Cerebellar cortex (tissue), 1 donor: ENCODE results near the gene PRKCA.

ENCODE experiments used
- DNase-seq: peaks from one replicate; pipeline ENCODE4 v3.0.0-alpha.2; 2015; ENCODE audit warnings: low spot score

Gene PRKCA

DNA sequence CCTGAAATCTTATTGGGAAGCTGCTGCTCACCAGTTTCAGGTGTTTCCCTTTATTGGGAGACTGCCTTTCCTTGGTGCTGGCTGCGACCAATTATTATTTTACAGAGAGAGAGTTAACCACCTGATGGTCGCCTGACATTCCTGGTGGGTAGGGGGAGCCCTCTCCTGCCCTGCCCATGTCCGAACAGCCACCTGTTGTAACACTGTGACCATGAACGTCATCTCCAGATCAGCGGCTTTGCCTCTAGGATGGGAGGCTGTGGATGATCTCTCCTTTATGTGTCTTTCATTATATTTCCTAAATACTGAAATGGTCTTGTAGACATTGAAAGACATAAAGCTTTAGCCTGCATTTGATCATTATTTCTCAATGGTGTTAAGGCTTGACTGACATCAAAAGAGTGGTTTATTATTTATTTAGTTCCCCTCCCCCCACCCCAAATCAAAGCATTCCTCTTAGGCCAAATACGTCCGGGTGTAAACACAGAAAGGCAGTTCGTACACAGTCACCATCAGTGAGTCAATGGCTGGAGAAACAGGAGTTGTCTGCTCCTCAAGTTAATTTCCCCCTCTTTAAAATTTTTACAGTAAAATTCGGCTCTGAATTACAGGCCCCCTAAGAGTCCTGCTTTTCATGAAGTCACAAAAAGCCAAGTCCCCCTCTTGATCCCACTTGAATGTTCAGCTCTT, 474.7 kb downstream of the PRKCA start:
- DNase-seq, result no peak

DNA sequence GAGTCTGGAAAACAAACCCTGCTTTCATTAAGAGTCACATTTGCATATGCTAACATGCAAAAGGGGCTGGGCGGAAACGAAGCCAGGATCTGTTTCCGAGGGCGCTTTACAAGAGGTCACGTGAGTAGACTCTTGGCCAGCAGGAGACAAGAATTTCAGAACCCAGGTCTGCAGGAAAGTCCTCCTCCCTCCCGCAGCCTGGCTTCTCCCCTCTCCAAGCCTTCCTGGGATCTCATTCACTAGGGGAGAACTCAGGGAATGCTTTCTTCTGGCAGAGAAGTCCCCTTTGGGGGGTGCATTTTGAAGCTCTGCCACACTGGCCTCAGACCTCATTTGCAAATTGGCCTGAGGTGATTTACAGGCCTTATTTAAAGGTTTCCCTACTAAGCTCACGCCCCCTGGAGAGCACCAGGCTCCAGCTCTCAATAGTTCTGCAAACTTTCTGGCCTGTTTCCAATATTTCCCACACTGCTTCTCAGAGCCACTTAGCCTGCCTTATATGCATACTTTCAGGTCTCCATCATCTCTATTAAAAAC, 475.3 kb downstream of the PRKCA start:
- peak; percentile 6 for DNase-seq

DNA sequence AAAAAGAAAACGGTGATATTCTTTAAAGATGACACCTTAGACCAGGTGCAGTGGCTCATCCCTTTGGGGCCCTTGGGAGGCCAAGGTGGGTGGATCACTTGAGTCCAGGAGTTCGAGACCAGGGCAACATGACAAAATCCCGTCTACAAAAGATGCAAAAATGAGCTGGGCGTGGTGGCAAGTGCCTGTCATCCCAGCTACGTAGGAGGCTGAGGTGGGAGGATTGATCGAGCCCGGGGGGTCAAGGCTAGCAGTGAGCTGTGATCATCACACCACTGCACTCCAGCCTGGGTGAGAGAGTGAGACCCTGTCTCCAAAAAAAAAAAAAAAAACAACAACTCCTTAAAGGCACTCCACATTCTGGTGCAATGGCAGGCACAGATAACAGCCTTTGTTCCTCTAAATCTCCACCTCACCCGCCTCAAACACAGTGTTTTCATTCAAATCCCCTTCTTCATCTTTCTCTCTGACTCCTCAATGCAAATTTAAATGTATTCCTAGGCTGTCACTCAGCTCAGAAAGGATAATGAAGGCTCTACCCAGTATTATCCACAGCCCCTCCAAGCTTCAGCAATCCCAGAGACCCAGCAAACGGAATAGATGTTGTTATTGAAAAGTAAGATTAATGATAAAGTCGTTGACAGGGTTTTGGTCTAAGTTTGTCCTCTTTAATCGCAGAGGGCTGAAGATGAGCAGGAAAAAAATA, 476.3 kb downstream of the PRKCA start:
- no peak for DNase-seq

DNA sequence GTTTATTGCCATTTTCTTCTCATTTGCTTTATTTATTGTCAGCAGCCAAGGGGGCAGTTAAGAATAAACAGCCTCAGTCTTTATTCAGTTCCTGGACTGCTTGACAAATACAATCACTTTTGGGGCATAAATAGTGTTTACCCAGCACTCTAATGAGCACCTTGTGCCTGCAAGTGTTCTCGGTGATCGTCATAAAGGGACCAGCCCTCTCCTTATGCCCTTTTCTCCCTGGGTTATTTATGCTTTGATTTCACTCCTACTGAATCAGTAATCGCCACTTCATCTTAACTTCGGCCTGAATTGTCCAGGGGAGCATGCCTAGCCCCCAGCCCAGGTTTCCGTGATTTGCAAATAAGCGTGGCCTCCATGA, 476.8 kb downstream of the PRKCA start:
- no peak for DNase-seq

DNA sequence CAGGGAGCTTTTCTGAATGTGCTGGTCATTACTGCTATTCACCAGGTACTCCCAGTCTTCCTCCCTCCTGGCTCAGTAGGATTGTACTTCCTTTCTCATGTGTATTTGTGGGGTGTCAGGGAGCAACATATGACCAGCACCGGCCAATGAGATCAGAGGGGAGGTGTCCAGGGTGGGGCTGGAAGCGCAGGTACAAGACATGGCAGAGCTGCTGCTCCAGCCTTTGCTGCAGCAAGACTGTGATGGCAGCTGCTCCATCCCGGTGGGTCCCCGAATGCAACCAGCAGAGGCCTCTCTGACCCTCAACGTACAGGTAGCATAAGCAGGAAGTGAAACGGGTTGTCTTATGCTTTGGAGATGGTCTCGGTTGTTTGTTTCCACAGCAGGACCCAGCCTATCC, 478.7 kb downstream of the PRKCA start:
- no peak for DNase-seq

DNA sequence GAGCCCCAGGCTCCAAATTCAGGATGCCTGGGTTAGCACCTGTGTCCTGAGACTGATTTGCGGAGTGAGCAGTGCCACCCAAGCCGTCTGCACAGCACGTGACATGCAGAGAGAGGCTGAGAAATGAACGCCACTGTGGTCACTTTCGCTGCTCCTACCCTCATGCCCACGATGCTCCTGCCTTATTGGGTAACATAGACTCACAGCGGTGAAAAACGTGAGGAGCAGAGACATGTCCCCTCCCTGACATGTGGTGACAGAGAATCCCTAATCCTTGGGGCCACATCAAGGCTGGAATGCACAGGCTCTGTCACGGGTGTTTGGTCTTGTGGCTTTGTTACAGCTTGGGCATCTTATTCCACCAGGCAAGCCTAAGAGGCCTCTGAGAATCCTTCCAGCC, 480.4 kb downstream of the PRKCA start:
- DNase-seq, result no peak

DNA sequence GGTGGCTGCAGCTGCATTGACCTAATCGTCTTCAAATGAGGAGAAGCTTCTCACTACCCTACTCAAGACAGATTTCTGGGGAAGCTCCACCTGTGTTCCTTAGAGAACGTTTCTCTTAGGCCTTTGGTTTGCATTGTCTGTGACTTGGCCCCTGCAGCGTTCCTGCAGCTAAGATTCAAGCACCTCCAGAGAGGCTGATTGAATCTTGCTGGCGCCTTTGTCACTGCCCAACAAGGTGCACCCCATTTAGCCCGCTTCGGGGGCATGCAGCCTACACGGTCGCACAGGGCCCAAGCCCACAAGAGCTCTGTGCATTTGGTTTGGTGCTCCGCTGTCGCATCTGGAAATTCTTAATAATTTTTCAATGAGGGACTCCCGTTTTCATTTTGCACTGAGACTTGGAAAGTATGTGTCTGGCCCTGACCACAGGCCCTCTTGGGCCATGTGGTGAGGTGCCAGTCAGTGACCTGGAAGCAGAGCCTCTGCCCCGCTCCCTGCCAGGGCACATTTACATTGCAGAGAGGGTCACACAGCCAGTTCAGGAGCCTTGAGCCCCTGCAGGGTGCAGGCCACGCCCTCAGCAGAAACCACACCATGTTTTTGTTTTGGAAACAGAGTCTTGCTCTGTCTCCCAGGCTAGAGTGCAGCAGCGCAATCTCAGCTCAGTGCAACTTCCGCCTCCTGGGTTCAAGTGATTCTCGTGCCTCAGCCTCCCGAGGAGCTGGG, 481.4 kb downstream of the PRKCA start:
- DNase-seq, result no peak

DNA sequence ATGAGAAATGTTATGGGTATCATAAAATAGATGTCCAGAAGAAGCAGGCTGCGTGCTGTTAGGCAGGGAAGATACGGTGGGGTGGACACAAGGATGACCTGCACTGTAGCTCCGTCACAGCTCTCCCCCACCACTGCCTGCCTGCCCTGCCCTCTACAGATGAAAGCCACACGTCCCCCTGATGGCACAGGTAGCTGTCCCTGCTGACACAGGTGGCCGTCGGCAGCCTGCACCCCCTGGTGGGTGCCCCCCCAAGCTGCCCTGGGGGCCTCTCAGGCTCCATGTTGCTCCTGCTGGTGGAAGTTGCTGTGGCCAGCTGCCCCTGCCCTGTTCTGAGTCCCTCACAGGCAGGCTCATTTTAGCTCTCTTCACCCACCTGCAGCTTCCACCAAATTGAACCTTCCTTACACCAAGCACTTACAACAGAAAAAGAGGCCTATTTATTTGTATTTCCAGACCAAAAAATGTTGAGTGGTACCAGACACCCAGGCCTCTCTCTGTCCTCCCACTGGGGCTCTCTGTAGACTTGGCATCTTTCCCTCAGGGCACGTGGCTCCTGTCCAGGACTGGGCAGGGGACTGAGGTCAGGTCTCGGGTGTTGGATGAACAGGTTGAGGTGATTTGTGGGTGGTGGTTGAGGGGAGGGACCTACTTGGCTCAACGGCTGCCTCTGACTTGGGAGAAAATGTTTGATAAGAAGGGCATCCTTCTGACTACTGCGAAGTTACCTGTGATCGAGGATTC, 482.4 kb downstream of the PRKCA start:
- DNase-seq, result no peak

DNA sequence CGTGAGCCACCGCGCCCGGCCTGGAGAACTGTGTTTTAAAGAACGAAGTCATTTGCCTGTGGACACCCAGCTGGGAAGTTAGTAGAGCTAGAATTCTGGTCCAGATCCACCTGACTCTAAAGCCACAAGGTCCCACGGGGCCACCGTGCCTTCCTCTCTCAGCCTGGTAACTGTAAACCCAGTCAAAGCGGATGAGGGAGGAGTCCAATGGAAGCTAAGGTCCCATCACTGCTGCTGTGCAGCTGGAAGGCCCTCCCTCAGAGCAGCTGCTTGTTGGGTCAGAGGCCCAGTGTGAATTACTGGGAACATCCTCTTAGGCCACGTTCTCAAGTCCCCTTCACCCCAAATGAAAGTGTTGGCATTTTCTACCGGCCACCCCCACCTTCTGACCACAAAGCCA, 483.7 kb downstream of the PRKCA start:
- DNase-seq, result no peak

DNA sequence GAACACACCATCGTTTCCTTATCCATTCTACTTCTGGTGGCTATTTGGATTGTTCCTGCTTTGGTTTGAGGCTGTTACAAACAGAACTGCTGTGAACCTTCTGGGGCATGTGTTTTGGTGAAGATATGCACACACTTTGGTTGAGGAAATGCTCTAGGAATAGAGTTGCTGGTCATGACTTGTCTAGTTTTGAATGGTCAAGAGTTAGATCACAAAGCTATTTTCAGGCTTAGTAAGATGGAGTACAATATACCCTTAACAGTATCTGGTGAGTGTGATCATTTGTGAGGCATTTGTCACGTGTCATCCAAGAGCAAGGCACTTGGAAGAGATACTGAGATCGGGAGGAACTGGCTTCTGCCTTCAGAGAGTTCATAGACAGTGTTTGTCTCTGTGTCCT, 485.5 kb downstream of the PRKCA start:
- DNase-seq, result no peak

DNA sequence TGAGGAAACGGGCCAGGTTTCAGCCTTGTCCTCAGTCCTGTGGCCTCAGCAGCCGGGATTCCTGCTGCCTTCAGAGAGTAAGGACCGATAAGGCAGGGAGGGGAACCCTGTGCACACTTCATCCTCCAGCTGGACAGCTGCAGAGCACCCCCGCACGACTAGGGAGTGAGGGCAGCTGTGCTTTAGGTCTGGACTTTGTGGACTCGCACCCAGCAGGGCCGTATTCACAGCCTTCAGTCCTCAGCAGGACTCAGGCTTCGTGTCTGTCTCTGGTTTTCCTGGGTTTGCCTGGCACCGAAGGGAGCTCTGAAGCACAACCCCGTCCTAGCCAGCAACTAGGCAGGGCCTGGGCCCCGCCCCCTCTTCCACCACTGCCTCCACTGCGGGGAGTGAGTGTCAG, 486.7 kb downstream of the PRKCA start:
- no peak for DNase-seq

DNA sequence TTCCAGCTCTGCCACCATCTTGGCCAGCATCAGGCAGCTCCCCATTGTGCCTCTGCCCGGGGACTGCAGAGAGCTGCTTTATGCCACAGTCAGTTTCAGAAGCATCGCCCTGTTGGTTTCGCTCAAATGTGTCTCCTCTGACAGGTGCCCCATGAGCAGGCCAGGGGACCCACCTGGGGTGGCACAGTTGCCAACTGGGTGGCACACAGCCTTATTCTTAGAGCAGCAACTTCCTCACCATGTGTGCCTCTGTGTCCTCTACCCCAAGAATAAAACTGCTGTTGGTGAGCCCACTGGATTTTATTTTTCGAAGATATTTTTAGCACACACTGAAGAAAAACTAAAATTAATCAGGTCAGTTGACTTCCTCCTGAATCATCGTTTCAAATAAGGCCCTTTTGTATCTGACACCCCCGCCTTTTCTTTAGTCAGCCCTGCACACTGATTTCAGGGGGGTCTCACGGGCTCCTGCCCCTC, 487.6 kb downstream of the PRKCA start:
- DNase-seq, result no peak

DNA sequence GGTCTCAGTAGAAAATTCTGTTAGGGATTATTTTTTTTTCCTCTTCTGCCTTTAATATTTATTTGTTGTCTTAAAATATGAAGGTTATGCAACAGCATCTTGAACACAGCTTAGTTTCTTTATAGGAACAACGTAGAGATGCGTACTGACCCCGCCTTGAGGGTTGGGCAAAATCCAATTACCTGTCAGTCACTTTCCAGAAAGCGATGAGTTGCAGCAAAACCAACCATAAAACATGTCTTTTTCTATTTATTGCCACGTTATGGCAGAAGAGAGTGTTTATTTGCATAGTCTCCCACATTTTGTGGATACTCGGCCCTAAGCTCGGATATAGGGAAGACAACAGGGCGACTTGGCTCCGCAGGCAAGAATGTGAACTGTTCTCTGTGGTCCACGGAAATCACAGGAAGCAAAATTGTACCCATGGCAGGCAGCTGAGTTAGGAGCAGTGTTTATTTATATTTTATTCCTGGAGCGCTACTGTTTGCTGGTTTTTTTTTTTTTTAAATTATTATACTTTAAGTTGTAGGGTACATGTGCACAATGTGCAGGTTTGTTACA, 488.2 kb downstream of the PRKCA start:
- no peak for DNase-seq

DNA sequence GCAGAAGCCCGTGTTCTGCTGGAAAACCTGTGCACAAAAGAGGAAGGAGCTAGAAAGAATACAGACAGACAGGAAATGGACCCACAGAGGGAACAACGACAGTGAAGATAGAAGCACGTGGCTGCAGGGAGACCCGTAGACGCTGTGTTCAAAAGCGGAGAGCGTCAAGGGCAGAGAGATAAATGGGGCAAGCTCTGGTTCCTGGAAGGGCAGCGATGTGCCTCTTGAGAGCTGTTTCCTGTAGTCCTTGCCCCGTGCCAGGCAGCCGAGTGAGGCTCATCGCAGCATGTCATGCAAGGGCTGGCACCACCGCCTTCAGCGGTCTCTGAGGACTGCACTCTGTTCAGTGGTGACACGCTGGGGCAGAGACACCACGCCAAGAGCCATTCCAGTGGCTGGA, 488.9 kb downstream of the PRKCA start:
- peak; percentile 16 for DNase-seq

DNA sequence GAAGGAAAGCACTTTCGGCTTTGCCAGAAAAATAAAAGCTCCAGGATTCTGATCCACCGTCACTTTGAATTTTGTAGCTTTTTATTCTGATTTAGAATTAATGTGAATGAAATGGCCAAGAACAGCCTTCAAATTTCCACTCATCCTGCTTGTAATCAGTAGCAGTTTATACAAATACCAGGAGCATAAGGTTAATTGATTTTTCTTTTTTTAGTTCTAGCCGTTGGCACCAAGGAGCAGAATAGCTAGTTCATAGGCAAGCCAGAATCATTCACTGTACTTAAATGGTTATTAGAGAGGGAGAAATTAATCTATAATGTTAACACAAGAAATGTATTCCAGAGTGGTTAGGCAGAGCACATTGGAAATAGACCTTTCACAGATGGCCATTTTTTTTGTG, 491.4 kb downstream of the PRKCA start:
- no peak for DNase-seq

DNA sequence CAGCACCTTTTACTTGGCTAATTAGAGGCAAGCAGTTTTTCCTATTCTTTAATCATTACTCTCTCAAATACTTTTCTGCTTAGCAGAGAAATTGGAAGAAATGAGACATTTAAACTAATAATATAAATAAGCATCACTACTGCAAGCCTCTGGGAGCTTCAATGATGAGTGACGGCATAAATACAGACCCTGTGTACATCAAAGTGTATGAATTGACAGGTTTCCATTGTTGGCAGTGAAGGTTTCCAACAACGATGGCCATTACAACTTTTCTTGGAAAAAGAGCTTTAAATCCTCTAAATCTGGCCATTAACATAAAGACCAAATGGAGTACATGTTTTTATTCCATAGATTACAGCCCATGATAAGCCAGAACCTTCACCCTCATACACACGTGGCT, 493.1 kb downstream of the PRKCA start:
- no peak for DNase-seq

DNA sequence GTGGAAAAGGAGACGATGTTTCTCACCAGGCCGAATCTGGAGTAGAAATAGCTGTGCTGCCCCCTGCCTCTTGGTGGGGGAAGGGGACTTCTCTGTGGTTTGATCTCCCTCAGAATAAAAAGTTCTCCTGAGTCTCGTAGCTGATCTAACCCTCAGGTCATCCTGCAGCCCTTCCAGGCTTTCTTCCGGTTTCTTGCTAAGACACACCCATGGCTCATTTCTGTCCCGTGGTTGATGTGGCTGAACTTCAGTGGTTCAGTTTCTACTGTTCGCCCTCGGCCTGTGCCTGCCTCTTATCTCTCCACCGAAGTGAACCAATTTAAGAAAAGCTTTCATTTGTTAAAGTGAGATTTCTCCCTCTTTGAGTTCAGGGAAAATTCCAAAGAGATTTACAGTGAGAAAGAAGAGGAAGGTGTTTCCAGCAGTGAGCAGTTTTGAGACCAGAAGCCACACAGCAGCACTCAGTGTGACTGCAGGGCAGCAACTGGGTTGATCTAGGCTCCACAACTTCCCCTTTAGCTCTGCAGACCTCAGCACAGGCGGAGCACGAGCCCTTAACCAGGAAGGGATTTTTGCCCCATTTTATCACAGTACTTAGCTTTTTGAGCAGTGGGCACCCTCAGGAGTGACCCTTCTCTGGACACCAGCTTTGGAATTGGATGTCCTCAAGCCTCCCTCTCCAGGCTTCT, 497.6 kb downstream of the PRKCA start:
- DNase-seq, result no peak

DNA sequence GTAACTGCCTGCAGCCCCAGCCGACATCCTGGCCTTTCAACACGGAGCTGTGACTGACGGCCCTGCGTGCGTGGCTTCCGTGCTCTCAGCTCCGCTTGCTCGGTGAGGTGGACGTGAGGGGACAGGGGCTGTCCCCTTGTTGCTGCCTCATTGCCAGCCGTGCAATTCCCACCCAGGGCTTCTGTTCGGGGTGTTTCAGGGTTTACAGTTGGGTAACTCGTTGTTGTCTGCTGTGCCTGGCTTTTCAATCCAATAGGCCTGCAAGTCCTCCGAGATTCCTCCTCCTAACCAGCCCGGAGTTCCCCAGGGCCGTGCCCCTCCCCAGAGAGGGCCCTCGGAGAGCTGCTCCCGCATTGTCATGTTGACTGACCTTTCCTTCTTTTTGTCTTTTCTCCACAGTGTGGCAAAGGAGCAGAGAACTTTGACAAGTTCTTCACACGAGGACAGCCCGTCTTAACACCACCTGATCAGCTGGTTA, 501.1 kb downstream of the PRKCA start:
- no peak for DNase-seq

DNA sequence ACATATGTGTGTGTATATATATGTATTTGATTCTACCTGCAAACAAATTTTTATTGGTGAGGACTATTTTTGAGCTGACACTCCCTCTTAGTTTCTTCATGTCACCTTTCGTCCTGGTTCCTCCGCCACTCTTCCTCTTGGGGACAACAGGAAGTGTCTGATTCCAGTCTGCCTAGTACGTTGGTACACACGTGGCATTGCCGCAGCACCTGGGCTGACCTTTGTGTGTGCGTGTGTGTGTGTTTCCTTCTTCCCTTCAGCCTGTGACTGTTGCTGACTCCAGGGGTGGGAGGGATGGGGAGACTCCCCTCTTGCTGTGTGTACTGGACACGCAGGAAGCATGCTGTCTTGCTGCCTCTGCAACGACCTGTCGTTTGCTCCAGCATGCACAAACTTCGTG, 503.2 kb downstream of the PRKCA start:
- no peak for DNase-seq

DNA sequence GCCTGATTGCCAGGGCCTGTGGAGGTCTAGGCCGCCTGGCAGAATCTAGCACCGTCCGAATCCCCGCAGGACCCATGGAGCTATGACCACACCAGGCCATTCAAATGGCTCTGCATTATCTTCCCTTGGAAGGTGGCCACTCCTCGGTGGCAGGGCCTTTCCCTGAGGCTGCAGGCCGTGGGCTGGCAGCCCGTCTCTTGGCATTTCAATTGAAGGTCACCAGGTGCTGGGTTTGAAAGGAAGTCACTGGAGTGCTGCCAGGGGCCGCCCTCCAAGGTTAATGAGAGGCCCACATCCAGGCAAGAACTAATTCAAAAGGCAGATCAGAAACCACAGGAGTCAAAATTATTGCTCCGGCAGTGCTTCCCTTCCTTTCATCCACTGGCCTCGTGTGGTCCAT, 504.8 kb downstream of the PRKCA start:
- no peak for DNase-seq

DNA sequence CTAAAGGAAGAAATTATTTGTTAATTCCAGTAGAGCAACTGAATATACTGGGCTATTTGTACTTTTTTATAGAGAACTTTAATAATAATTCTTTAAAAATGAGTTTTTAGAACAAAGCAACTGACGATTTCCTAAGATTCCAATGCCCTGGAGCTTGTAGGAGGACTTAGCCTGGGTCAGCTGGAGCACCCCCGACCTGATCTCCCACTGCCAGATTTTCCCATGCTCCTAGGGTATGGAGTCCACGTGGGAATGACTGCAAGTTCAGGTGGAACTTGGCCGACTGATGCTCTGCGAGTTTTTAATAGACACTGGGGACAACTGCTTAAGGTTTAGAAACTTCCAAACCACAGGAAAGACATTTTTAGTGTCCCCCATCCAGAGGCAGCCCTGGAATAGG, 507.0 kb downstream of the PRKCA start:
- no peak for DNase-seq
